HG02840 (cell line): Measurements from ENCODE around the gene CARD14.

Source experiments
- ATAC-seq: cut with Tn5 transposase; IDR thresholded peaks from one replicate; pipeline ENCODE4 v1.9.1; 2021; ENCODE audit warnings: mild to moderate bottlenecking, moderate library complexity, moderate number of reproducible peaks; ENCODE audit not compliant: unreplicated experiment, low FRiP score

CARD14 gene

DNA sequence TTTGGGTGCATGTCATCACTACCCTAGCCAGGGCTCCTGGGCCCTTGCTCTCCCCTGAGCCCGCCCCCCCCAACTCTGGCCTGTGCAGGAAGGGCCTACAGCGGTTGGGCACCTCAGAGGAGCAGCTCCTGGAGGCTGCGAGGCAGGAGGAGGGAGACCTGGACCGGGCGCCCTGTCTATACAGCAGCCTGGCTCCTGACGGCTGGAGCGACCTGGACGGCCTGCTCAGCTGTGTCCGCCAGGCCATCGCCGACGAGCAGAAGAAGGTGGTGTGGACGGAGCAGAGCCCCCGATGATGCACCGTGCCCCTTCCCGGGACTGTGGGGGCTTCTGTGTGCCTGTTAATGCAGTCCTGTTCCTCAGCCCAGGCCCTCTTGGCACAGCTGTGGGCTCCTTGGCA lies 38.2 kb downstream of the CARD14 start:
- no peak for ATAC-seq

DNA sequence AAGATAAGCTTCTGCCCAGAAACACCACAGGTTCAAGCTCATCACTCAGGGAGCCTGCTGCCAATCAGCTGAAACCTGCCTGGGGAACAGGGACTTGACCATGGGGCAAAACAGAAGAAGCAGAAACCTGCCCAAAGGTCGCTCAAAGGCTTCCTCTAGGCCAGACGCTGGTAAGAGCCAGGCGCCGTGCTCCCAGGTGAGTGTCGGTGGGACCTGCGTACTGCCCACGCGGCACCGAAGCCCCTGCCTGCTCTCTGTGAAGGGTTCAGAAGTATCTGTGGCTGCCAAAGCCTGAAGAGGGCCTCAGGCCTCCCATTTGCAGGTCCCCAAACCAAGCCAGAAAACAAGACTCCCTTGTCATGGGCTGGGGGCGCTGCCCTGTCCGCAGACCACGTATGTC lies 39.9 kb downstream of the CARD14 start:
- no peak for ATAC-seq

DNA sequence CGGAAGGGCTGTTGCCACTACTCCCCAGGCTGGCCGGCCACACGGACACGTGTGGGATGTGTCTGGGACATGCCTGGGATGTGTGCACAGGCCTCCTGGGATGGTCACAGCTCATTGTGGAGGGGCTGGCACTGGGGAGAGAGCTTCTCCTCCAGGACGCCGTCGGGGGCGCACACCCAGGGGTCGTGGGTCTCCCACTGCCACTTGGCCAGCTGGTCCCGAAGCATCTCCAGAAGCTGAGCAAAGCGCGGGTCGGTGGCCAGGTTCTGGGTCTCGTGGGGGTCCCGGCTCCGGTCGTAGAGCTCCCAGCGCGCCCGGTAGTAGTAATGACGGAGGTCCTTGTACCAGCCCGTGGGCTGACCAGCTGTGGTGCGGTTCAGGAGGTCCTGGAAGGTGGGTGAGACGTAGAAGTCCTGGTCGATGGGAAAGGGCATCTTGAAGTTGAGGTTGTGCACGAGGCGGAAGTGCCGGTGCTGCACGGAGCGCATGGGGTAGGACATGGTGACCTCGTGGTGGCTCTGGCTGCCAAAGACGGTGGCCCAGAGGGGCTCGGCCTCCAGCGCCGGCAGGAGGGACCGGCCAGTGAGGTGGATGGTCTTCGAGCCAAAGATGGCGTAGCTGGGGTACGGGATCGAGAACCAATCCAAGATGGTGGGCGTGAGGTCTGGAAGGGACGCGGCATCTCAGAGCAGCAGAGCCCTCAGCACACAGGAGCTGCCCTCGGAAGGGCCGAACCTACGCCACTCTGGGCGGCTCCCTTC lies 40.7 kb downstream of the CARD14 start:
- no peak for ATAC-seq

DNA sequence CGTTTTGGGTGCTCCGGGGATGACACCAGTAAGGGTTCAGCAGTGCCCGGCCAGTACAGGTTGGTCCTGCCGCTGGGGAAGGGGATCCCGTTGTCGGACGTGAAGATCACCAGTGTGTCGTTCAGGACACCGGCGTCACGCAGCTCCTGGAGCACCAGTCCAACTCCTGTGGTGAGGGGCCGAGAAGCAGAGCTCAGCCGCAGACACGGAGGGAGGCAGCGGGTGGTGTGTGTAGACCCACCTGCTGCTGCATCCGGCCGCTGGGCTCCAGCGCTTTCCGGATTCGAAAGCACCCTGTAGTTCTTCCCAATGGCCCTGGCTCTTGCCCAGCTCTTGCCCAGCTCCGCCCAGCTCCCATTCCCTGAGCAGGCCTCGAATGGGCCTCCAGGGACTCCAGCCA lies 42.3 kb downstream of the CARD14 start:
- ATAC-seq: no peak

DNA sequence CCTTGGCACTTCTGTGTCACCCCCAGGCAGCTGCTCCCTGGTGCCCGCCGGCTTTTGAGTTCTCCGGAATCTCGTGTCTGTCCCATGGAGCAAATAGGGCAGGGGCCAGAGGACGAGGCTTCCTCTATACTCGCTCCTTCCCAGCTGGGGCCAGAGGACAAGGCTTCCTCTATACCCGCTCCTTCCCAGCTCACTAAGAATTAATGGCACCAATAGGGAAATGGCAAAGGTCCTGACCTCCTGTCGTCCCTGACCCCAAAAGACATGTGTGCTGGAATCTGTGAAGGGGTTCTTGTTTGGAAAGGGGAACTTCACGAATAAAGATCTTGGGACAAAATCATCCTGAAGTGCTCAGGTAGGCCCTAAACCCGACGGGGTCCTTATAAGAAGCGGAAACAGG lies 42.7 kb downstream of the CARD14 start:
- ATAC-seq: no peak

DNA sequence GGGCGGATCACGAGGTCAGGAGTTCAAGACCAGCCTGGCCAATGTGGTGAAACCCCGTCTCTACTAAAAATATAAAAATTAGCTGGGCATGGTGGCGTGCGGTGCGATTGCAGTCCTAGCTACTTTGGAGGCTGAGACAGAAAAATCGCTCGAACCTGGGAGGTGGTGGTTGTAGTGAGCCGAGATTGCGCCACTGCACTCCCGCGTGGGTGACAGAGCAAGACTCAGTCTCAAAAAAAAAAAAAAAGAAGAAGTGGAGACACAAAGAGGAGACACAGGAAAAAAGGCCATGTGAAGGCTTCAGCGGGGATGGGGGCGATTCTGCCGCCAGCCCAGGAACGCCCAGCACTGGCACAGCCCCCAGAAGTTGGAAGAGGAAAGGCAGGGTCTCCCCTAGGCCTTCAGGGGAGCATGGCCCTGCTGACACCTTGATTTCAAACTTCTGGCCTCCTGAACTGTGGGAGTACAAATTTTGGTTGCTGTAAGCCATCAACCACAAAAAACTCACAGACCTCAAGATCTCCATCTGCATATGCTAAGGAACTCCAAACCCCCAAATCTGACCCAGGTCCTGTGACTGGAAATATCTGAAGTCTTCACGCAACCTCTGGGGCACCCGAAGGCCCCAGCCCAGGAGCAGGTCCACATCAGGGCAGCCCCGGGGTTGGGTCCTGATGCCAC lies 43.3 kb downstream of the CARD14 start:
- ATAC-seq: no peak

DNA sequence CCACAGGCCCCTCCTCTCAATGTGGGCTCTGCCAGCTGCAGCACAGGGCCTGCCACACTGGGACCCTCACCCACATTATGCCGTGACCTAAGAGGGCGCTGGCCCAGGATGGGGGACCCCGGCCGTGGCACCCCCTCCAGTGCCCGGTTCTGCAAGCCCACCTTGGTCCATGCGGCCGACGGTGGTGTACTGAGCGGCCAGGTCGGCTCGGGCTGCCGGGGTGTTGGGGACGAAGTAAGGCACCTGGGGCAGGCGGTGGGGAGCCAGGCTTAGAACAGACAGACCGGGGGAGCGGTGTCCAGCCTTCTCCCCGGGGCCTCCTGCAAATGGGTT lies 43.8 kb downstream of the CARD14 start:
- no peak for ATAC-seq

DNA sequence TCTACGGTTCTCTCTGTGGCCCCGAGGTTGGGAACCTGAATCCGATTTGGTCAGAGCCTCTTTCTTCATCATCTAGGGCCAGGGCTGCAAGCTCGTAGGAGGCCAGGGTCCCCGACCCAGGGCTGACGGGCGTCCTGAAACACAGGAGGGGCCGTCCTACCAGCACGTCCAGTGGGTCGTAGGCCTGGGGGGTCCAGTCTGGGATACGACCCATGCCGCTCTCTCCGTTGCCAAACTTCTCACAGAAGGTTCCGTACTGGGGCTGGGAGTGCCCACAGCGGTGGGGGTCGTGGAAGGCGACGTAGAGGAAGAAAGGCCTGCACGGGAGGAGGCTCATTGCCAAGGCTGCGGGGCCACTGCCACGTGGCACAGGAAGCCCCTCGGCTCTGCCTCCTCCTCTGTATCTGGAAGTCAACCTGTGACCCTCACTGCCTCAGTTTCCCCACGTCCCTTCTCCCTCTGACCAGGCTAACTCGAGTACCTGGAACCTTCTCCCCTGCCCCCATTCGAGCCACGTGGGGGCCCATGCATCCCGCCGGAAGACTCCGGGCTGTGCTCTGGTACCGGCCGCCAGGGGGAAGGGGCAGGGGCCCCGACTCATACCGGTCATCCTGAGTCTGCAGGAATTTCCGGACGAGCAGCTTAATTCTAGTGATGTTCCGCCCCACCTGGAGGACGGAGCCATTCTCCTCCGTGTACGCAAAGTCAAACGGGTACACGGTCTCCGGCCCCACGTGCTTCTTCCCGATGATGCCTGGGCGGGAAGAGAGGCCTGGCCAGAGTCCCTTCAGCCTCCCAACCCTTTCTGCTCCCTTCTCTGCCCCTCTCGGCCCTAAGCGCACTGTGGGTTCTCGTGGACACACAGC lies 44.4 kb downstream of the CARD14 start:
- ATAC-seq: no peak

DNA sequence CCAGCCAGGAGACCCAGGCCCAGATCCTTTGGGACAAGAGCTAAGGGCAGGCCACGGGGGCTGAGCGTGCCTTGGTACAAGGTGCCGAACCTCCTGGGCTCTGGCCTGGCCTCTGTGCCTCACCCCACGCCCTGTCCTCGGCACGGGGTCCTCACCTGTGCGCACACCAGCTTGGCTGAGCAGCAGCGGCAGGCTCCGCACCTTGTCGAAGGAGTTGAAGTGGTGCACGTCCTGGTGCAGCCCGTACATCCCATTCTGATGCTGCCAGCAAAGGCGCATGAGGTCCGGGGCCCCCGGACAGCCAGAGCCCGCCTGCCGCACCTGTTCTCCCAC lies 45.0 kb downstream of the CARD14 start:
- no peak for ATAC-seq

DNA sequence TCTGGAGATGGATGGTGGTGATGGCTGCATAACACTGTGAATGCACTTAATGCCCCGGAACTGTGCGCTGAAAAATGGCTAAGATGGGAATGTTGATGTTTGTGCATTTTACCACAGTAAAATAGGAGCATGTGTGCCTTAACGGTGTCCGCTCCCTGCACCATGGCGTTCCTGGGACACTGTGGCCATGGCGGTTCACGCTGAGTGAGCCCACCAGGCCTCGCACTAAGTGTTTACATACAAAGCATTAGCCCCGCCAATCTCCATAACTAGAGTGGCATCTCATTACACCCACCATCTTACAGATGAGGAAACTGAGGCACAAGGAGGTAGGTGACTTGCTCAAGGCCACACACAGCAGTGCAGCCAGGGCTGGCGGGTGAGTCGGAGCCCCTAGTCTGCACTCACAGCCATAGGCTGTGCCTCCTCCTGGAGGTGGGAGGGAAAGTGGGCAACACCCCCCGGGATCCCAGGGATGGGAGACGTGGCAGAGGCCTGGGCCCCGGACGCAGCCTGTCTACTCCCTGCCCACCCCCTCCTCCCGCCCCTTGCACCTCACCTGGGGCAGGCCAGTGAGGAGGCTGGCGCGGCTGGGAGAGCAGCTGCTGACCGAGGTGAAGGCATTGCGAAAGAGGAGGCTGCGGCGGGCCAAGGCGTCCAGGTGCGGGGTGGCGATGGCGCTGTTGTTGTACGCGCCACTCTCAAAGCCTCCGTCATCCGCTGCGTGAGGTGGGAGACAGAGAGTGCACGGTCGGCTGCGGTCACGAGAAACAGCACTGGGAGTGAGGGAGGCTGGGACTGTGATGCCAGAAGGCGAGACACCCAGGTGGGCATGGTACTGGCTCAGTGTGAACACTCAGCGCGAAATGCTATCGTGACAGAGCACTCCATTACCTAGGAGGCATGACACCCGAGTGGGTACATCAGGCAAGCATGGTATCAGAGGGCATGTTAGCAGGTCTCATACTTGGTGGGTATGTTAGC lies 46.9 kb downstream of the CARD14 start:
- ATAC-seq: no peak

DNA sequence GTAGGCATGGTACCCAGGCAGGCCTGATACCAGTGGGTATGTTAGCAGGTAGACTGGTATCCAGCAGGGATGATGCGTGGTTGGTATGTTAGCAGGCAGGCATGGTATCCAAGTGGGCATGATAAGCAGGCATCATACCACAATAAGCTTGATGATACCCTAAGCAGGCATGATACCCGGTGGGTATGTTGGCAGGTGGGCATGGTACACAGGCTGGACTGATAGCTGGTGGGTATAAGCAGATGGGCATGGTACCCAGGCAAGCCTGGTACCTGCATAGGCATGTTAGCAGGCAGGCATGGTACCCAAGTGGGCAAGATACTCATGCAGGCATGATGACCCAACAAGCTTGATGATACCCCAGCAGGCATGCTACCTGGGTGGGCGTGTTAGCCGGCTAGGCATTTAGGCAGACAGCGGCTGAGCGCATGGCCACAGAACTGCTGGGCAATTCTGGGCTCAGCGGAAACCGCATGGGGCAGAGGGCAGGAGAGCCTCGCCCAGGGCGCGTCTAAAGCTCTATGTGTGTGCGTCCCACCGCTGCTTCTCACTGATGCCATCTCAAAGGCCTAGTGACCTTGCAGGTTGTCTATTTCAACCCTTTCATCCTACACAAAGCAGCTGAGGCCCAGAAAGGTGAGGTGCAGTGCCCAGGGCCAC lies 48.0 kb downstream of the CARD14 start:
- ATAC-seq: no peak

DNA sequence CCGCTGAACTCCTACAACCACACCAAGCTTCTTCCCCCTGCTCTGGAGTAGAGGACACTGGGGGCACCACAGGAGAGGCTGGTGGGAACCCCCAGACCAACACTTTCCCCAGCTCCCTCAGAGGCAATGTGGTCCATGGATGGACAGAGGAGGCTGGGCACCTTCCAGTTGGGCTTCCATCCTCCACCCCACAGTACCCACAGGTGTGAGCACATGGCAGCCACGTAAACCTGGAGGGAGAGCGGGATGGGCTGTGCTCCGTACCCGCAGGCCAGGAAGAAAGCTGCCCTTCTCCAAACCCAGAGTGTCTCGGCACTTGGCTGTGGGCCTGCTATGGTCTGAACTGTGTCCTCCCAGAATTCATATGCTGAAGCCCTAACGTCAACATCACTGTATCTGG lies 48.6 kb downstream of the CARD14 start:
- no peak for ATAC-seq

DNA sequence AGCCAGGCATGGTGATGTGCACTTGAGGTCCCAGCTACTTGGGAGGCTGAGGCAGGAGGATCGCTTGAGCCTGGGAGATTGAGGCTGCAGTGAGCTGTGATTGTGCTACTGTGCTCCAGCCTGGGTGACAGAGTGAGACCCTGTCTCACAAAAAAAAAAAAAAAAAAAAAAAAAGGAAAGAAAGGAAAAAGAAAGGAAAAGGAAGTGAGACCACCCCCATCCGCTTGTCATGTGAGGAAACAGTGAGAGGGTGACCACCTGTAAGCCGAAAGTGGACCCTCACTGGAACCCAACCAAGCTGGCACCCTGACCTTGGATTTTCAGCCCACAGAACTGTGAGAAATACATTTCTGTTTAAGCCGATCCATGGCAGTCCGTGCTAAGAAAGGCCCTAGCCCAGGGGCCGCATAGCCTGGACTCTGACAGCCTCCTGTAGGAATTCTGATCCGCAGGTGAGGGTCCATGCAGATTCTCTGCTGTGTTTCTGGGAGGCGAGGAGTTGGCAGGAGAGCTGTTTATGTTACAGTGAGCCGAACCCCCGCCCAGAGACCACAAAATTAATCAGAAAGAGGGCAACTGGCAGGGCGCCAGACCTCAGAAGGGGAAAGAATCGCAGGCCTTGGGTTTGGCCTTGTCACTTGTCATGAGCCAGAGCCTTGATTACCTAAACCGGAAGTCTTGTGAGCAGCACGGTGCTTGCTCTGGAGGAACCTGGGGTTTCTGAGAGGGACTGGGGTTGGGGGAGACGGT lies 49.4 kb downstream of the CARD14 start:
- no peak for ATAC-seq

DNA sequence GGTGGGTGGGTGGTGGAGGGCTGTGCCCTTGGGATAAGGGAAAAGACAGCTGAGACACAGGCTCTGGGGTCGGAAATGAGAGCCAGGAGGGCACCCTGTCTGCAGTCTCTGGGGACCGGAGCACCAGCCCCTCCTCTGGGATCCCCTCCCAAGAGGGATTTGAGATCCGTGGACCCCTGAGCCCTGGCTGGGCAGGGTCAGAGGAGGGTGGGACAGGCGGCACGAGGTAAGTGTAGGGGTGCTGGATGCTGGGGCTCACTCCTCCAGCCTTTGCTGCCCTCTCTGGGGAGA lies 49.9 kb downstream of the CARD14 start:
- no peak for ATAC-seq

DNA sequence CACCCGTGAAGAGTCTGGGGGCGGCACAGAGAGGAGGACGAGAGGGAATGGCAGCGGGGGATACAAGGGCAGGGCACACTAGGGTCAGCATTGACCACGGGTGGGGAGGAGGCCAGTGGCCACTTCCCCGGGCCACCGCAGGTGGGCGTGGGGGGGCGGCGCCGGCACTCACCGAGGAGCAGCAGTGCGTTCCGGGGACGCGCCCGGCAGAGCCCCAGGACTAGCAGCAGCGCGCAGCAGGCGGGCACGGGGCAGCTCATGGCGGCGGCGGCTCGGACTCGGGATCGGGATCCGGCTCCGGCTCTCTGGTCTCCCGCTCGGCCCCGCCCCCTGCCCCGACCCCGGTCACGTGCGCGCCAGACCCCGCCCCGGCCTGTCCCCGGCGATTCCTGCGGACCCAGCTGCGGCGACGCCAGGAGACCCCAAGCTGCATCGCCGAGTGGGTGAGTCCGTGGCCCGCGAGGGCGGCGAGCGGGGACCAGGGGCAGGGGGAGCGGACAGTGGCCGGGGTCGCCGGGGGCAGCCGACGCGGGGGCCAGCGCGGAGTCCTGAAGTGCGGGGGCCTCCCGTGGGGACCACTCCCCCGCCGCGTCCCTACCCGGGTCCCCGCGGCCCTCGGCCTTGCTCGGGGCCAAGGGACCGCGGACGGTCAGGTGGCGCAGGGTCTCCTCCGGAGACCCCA lies 50.4 kb downstream of the CARD14 start, which contains the start of the genes SGSH and SLC26A11:
Gene SGSH (minus strand): TSS at position 280 of the 682 bp plus-strand sequence. CDS start 20 bp downstream, at position 260.
Gene SLC26A11 (plus strand): TSS at position 374 of the 682 bp plus-strand sequence. CDS start 1,134 bp downstream, outside the sequence.
- no peak for ATAC-seq

DNA sequence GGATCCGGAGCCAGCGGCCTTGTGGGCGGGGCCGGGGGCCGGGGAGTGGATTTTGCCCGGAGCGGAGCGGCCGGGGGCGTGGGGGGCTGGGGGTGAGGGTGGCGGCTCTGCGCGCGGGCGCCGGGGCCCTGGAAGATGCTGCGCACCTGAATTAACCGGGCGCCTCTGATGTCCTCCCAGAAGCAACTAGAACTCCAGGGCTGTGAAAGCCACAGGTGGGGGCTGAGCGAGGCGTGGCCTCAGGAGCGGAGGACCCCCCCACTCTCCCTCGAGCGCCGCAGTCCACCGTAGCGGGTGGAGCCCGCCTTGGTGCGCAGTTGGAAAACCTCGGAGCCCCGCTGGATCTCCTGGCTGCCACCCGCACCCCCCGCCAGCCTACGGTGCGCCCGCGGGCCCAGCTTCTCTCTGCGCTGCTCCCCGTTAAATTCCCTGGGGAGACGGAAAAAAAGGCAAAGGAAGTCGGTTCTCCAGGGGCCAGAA lies 50.9 kb downstream of the CARD14 start:
- no peak for ATAC-seq

DNA sequence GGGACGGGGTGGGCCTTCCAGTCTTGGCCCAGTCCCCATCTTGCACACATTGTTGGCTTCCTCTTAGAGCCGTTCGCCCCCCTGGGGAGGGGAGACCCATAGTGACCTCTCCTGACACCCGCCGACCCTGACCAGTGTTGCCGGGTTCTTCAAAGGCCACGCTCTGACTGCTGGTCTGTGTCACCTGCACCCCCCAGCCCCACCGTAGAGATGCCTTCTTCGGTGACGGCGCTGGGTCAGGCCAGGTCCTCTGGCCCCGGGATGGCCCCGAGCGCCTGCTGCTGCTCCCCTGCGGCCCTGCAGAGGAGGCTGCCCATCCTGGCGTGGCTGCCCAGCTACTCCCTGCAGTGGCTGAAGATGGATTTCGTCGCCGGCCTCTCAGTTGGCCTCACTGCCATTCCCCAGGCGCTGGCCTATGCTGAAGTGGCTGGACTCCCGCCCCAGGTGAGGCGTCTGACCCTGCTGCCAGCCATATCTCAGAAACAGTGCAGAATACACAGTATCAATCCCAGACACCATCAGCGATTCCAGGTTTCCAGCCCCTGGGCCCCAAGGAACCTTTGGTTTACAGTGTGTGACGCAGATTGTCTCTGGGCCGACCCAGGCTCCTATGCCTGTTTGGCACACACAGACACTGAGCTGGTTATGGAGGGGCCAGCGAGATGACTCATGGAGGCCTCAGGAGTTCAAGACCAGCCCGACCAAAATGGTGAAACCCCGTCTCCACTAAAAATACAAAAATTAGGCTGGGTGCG lies 51.7 kb downstream of the CARD14 start:
- no peak for ATAC-seq
